Liver (tissue), 2 donors: ENCODE results near the gene ZNF18.

Source experiments
- FOXA1 ChIP-seq: IDR thresholded peaks from 2 replicates; pipeline ENCODE4 v1.6.1; 2016; ENCODE audit warnings: antibody characterized with exemption
- MAX ChIP-seq: IDR thresholded peaks from 2 replicates; pipeline ENCODE4 v1.6.1; 2016; ENCODE audit warnings: antibody characterized with exemption
- REST ChIP-seq: IDR thresholded peaks from 2 replicates; pipeline ENCODE4 v1.6.1; 2016; ENCODE audit warnings: antibody characterized with exemption, mild to moderate bottlenecking
- TF ChIP-seq, protein P1 (sequence below): fragments of 150-350 bp; IDR thresholded peaks from 2 replicates; pipeline ENCODE4 v1.5.1; 2017; ENCODE audit warnings: improper control_type of control experiment, low read depth, low read length; ENCODE audit not compliant: missing input control
- donor health status: healthy.

DNA sequence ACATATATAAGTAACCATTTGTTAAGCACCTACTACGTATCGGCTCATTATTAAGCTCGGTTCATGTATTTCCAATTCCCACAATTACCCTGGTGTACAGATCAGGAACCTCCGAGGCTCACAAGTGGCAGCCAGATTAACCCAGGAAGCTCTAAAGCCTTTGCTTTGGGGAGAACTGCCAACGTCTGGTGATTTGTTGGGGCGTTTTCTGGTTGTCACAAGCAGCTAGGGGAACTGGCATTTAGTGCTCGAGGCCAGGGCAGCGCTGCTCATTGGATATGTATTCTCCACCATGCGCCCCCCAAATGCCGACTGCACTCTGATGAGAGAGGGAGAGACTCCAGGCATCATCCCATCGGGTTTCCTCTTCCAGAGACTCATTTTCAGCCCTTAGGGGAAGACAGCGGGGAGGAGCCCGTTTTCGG is 541 bp downstream of the ZNF18 start:
- TF ChIP-seq, protein P1, sequence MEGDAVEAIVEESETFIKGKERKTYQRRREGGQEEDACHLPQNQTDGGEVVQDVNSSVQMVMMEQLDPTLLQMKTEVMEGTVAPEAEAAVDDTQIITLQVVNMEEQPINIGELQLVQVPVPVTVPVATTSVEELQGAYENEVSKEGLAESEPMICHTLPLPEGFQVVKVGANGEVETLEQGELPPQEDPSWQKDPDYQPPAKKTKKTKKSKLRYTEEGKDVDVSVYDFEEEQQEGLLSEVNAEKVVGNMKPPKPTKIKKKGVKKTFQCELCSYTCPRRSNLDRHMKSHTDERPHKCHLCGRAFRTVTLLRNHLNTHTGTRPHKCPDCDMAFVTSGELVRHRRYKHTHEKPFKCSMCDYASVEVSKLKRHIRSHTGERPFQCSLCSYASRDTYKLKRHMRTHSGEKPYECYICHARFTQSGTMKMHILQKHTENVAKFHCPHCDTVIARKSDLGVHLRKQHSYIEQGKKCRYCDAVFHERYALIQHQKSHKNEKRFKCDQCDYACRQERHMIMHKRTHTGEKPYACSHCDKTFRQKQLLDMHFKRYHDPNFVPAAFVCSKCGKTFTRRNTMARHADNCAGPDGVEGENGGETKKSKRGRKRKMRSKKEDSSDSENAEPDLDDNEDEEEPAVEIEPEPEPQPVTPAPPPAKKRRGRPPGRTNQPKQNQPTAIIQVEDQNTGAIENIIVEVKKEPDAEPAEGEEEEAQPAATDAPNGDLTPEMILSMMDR = peak; percentile 40
- TF ChIP-seq MAX = no peak
- no peak for TF ChIP-seq FOXA1
- peak; percentile 31 for TF ChIP-seq REST
